Stomach smooth muscle (tissue), 2 donors: ENCODE data around the gene VPS8.

ENCODE experiments used
- H3K27ac ChIP-seq: one replicate; pipeline ENCODE4 v1.7.0; 2013; ENCODE audit warnings: mild to moderate bottlenecking, low read length, inconsistent platforms
- H3K27me3 ChIP-seq, 2 donors: one replicate each; pipeline ENCODE4 v1.7.0; 2013; ENCODE audit warnings: low read length in 2 of 2; ENCODE audit not compliant: insufficient read depth in 2 of 2, control insufficient read depth in 1 of 2
- H3K36me3 ChIP-seq, 2 donors: one replicate each; pipeline ENCODE4 v1.7.0; 2013; ENCODE audit warnings: low read length in 2 of 2; ENCODE audit not compliant: control insufficient read depth in 2 of 2, insufficient read depth in 2 of 2
- H3K4me1 ChIP-seq: one replicate; pipeline ENCODE4 v1.7.0; 2013; ENCODE audit warnings: low read length; ENCODE audit not compliant: control insufficient read depth, insufficient read depth
- H3K4me3 ChIP-seq, 2 donors: one replicate each; pipeline ENCODE4 v1.7.0; 2013; ENCODE audit warnings: low read length in 2 of 2
- H3K9ac ChIP-seq, 2 donors: one replicate each; pipeline ENCODE4 v1.7.0; 2013; ENCODE audit warnings: low read length in 2 of 2, mild to moderate bottlenecking in 1 of 2
- H3K9me3 ChIP-seq, 2 donors: one replicate each; pipeline ENCODE4 v1.7.0; 2013; ENCODE audit warnings: low read length in 2 of 2; ENCODE audit not compliant: control insufficient read depth in 2 of 2
- donor health status: healthy.
- donor health status: Pancreatic carcinoma.

VPS8 gene

DNA sequence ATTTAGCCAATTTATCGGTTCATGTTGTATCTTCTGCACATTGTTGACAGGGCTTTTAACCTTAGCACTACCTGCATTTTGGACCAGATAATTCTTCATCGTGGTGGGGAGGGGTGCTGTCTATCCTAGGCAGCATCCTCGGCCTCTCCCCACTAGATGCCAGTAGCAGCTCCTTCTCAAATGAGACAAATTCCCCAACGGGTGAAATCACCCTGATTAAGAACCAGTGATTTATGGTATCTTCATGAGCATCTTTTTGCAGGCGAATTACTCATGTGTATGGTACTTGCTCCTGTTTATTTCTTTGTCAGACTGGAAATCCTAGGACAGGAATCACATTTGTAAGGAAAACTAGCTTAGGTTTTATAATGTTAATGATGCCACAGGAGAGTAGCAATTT is 272.9 kb downstream of the VPS8 start:
- peaks cover 5% of the 10 kb centered on the region for H3K4me1 ChIP-seq
- no peak overlapping the region for H3K4me3 ChIP-seq
- H3K27ac ChIP-seq: no peak overlapping the region
- no peaks in the 10 kb centered on the region for H3K27me3 ChIP-seq
- H3K36me3 ChIP-seq: peaks cover 18 to 20% of the 10 kb centered on the region in 2 donors
- H3K9me3 ChIP-seq: no peaks in the 10 kb centered on the region
- H3K9ac ChIP-seq: no peak overlapping the region

DNA sequence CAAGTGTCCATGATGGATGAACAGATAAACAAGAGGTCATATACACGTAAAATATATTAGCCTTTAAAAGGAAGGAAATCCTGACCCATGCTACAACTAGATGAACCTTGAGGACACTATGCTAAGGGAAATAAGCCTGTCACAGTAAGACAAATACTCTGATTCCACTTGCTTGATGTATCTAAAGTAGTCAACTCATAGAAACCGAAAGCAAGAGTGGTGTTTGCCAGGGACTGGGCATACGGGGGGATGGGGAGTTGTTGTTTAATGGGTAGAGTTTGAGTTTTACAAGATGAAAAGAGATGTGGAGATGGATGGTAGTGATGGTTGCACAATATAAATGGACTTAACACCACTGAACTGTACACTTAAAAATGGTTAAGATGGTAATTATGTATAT is 275.5 kb downstream of the VPS8 start:
- H3K9ac ChIP-seq: no peak overlapping the region
- peaks cover 10% of the 10 kb centered on the region for H3K4me1 ChIP-seq
- no peak overlapping the region for H3K4me3 ChIP-seq
- no peaks in the 10 kb centered on the region for H3K9me3 ChIP-seq
- H3K36me3 ChIP-seq: peaks cover 6 to 8% of the 10 kb centered on the region in 2 donors
- H3K27me3 ChIP-seq: no peaks in the 10 kb centered on the region
- no peak overlapping the region for H3K27ac ChIP-seq

DNA sequence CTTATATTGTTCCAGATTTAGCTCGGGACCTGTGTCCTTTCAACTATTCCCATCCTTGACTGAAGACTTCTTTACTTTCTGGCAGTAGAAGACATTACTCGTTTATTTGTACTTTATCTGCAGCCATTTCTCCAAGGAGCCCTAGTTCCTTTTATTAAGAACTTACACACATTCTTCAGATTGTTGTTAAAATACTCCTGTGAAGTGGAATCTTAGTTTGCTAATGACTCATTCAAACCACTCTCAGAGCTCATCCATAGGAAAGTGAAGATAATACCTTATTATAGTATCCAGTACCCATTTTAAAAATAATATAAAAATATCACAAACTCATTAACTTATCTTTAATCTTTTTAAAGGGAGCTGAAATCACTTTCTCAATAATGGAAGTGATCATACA is 277.4 kb downstream of the VPS8 start:
- no peaks in the 10 kb centered on the region for H3K9me3 ChIP-seq
- no peaks in the 10 kb centered on the region for H3K36me3 ChIP-seq
- H3K27ac ChIP-seq: no peak overlapping the region
- no peaks in the 10 kb centered on the region for H3K27me3 ChIP-seq
- H3K9ac ChIP-seq: no peak overlapping the region
- peaks cover 10% of the 10 kb centered on the region for H3K4me1 ChIP-seq
- H3K4me3 ChIP-seq: no peak overlapping the region

DNA sequence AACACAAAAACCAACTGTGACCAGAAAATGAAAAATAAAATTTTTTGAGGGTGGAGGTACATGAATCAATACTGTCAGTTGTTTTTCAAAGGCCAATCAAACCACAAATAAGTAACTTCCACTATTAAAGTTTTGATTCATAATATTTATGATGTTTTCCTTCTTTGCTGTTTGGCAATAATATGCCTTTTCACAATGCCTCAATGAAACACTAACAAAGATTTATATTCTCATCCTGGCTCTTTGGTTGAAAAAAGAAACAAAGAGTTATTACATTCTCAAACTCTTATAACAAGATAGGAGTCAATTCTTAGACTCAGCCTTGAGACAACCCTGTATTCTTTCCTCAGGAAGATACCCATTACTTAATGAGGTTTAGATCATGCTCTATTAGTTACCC is 277.8 kb downstream of the VPS8 start:
- peaks cover 8% of the 10 kb centered on the region for H3K4me1 ChIP-seq
- H3K27ac ChIP-seq: no peak overlapping the region
- H3K4me3 ChIP-seq: no peak overlapping the region
- H3K27me3 ChIP-seq: no peaks in the 10 kb centered on the region
- no peak overlapping the region for H3K9ac ChIP-seq
- no peaks in the 10 kb centered on the region for H3K36me3 ChIP-seq
- H3K9me3 ChIP-seq: no peaks in the 10 kb centered on the region

DNA sequence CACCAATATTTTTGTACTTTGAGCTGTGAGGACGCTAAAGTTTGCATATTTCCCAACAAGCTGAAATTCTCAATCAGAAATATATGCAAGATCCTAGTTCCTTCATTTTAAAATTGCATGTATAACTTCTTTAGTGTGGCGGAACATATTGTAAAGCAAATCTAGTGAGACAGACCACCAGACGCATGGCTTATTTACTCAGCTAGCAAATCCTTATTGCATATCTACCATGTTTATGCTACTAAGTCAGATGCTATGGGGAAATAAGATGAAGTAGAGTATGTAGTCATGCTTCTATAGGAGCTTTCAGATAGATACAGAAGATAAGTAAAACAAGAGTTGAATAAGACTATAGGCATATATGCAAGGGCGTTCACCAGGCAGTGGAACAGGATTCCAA is 278.8 kb downstream of the VPS8 start:
- peaks cover 5% of the 10 kb centered on the region for H3K4me1 ChIP-seq

DNA sequence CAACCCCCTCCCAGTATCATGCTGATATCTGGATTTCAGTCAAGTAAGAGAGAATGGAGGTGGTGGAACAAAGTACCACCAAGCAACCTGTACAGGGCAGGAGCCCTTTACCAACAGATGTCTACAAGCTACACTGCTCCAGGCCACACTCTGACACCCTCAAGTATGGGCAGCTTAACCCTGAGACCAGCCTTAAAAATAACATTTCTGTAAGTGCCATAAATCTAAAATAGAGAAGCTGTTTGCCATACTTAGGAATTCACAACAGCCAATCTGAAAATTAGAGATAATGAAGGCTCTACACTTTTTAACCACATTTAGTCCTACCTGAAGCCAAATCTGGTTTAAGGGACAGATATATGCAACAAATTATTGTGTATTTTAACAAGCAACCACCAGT is 281.1 kb downstream of the VPS8 start:
- no peak overlapping the region for H3K4me3 ChIP-seq
- no peak overlapping the region for H3K9ac ChIP-seq
- H3K27me3 ChIP-seq: no peaks in the 10 kb centered on the region
- H3K9me3 ChIP-seq: no peaks in the 10 kb centered on the region
- peaks cover 5% of the 10 kb centered on the region for H3K4me1 ChIP-seq
- H3K36me3 ChIP-seq: no peaks in the 10 kb centered on the region
- no peak overlapping the region for H3K27ac ChIP-seq

More for the DNA sequence above, 278.8 kb downstream of the VPS8 start:
- H3K9me3 ChIP-seq: no peaks in the 10 kb centered on the region
- H3K9ac ChIP-seq: no peak overlapping the region
- no peak overlapping the region for H3K27ac ChIP-seq
- H3K36me3 ChIP-seq: no peaks in the 10 kb centered on the region
- H3K27me3 ChIP-seq: no peaks in the 10 kb centered on the region
- no peak overlapping the region for H3K4me3 ChIP-seq

DNA sequence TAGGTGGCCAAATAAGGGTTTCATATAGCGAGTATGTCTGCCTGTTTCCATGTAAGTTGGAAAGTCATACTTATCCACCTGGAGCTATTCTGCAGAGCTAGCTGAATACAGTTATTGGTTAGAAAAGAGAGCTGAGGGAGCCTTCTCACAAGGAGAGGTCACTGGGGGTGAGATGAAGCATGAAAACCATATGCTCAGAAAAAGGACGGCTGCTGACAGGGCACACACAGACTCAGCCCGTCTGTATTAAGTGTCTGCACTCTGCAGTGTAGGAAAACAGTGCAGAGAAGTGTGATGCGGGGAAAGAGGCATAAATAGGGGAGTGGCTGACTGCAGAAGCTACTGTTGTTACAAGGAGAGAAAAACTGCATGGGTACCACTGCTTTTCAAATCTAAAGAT is 282.7 kb downstream of the VPS8 start:
- no peaks in the 10 kb centered on the region for H3K36me3 ChIP-seq
- no peak overlapping the region for H3K27ac ChIP-seq
- H3K4me3 ChIP-seq: no peak overlapping the region
- H3K9me3 ChIP-seq: no peaks in the 10 kb centered on the region
- no peak overlapping the region for H3K9ac ChIP-seq
- no peaks in the 10 kb centered on the region for H3K27me3 ChIP-seq
- H3K4me1 ChIP-seq: peaks cover 5% of the 10 kb centered on the region
